CD4-positive, alpha-beta T cell treated with Interleukin-12 subunit alpha and Interleukin-12 subunit beta, for 1 hour (primary cell): Measurements from ENCODE around the gene CROT.

Experiments used
- DNase-seq: peaks from one replicate; pipeline ENCODE4 v3.0.0-alpha.2; 2020

Gene CROT

DNA sequence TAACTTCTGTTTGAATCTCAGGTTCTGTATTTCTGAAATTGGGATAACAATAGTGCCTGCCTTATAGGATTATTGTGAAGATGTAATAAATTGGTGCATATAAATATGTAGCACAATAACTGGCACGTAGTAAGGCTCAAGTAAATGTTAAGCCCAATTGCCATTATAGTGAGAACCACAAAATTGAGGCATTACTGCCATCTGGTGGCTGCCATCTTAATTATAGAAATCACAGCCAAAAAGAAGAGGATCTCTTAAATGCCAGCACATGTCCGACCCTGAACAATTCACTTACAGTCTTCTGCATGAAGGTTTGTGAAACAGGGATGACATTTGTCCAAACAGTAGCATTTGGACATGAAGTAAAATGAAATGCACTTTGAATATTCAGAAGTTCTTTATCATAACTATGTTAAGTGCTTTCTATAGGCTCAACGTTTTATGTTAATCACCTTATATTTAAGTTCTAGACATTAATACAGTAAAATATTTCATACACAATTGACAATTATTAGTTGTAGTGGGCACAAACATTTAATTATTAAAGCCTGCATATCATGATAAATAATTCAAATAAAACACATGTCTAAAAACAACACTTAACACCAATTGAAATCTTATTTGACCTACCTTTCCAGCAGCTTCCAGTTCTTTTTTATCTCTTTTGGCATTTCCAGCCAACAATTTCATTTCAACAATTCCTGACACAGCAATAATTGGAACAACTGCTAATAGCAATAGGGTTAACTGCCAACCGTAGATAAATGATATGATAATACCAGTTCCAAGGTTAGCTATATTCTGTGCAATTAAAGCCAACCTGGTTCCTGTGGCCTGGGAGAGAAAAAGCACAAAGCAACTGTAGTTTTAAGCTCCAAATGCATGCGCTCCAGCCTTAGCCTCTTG, 71.5 kb downstream of the CROT start:
- DNase-seq = peak; percentile 78

DNA sequence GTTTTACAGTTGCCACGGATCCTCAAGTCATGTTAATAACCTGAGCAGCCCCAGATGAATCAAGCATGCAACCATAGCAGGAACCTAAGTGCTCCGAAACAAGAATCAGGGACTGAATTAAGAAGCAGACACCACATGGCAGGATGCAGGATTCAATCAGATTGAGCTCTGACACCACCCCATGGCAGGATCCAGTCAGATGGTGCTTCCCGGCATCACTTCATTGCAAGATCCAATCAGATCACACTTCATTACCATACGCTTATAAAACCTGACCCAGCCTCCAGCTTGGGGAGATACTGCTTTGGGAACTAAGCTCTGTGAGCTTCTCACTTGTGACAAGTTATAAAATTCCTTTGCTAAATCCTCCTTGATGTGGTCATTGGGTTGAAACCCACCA, 74.7 kb downstream of the CROT start:
- DNase-seq = no peak

GRCh38 chr7:87424075-87424474, 78.6 kb downstream of the CROT start:
- DNase-seq = no peak

DNA sequence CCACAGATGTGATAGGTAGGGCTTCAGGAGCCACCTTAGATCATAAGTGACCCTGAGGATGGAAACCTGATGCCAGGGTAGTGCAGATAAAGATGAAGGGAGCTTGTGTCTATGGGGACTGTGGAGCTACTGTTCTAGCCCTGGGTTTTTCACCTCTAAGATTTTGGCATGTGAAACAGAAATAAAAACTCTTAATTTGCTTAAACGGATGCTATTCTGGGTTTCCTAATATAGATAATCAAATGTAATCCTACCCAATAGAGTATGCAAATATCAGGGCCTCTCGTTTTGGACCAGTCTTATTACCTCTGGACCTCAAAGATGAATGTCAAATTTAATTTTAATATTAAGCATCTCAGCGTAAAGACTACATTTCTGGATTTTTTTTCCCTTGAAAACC, 80.7 kb downstream of the CROT start:
- no peak for DNase-seq

- DNase-seq = no peak
Measured at GRCh38 chr7:87427288-87427687, 81.8 kb downstream of the CROT start.

DNA sequence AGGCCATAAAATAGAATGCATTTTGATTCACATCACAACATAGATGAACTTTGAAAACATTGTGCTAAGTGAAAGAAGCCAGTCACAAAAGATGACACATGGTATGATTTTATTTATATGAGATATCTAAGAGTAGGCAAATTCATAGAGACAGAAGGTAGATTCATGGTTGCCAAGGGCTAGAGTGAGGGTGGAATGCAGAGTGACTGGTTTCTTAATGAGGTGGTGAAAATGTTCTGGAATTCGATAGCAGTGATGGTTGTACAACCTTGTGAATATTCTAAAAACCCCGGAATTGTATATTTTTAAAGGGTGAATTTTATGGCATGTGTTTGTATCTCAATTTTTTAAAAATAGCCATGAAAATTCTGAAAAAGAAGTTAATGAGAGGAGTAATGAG, 87.1 kb downstream of the CROT start:
- DNase-seq = no peak

- DNase-seq = no peak
Measured at GRCh38 chr7:87435546-87435945, 90.1 kb downstream of the CROT start.

DNA sequence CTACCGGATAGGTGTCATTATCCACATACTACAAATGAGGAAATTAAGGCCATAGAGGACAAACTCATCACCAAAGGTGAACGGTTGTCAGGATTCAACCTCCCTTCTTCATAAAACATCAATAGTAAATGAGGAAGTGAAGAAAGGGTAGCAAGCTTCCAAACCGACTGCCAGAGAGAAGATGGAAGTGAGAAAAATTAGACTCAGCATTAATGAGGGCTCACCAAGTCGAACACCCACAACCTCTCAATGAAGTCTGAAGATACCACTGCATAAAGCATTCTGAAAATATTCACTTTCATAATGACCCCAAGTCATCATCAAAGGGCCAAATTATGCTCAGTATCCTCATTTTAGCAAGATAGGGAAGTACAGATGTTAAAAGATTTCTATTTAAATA, 100.4 kb downstream of the CROT start:
- DNase-seq = no peak

DNA sequence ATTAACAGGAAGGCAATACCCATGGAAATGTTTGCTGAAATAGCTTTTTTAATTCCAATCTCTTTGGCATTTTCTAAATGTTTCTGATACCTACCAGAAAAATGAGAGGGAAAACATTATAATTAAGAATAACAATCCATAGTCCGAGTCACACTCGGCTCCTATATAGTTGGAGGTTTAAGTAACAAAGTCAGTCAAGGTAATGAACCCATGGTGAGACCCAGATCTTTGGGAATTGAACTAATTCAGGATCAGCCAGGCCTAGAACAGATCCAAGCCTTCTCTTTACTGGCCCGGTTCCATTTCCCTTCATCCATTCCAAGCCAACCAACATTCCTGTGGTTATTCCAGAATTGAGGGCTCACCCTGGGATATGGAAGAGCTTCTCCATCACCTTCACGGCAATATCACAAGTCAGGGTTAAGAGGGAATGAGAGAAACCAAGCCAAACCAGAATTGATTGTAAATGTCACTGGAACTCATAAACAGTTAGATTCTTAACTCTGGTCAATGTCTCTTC, 101.7 kb downstream of the CROT start:
- DNase-seq = no peak

DNA sequence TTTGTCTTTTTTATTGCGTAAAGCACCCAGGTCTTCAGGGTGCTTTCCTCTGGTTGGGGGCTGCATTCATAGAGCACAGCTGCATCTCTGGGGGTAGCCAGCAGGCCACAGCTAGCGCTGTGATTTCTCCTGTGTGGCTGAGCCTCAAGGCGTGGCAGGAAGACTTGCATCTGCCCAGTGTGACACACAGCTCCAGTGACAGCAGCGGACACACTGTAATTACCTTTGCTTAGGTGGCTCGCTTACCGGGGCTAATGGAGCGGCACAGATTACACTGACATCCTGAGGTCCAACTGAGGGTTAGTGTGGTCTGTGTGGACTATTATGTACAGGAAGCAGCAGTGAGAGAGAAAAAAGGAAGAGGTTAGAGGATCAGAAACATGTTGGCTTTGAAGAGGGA, 102.9 kb downstream of the CROT start:
- no peak for DNase-seq
